SK-N-SH treated with all-trans-retinoic acid at 6 μM for 48 hours (cell line): ENCODE measurements around the gene REV3L.

ENCODE experiments used
- ARNTL ChIP-seq: fragments of 450-650 bp; formaldehyde crosslinking; IDR thresholded peaks from 2 replicates; pipeline ENCODE4 v1.5.0; 2020; ENCODE audit warnings: low read depth, mild to moderate bottlenecking, moderate library complexity, borderline replicate concordance
- BACH2 ChIP-seq: fragments of 250-450 bp; sonication (Bioruptor Pico); IDR thresholded peaks from 2 replicates; pipeline ENCODE4 v1.9.0; 2021; ENCODE audit warnings: mild to moderate bottlenecking, borderline replicate concordance
- ISL1 ChIP-seq: fragments of 250-450 bp; sonication (Bioruptor Pico); IDR thresholded peaks from 2 replicates; pipeline ENCODE4 v2.1.2; 2022; ENCODE audit warnings: mild to moderate bottlenecking, moderate library complexity
- OSR1 ChIP-seq: fragments of 250-450 bp; sonication (Bioruptor Pico); IDR thresholded peaks from 2 replicates; pipeline ENCODE4 v1.8.0; 2022; ENCODE audit warnings: moderate library complexity, mild to moderate bottlenecking, inconsistent platforms
- RARB ChIP-seq: fragments of 250-450 bp; sonication (Bioruptor Pico); IDR thresholded peaks from 2 replicates; pipeline ENCODE4 v1.8.0; 2021; ENCODE audit warnings: mild to moderate bottlenecking, moderate library complexity
- SNAI2 ChIP-seq: fragments of 250-450 bp; sonication (Bioruptor Pico); IDR thresholded peaks from 2 replicates; pipeline ENCODE4 v1.5.0; 2020; ENCODE audit warnings: mild to moderate bottlenecking, moderate library complexity
- TCF4 ChIP-seq: fragments of 250-450 bp; sonication (Bioruptor Pico); IDR thresholded peaks from 2 replicates; pipeline ENCODE4 v1.8.0; 2021; ENCODE audit warnings: mild to moderate bottlenecking, moderate library complexity, borderline replicate concordance
- ZFP3 ChIP-seq: fragments of 250-450 bp; sonication (Bioruptor Pico); IDR thresholded peaks from 2 replicates; pipeline ENCODE4 v1.5.0; 2020; ENCODE audit warnings: mild to moderate bottlenecking, moderate library complexity
- ZFP30 ChIP-seq: fragments of 450-650 bp; formaldehyde crosslinking; IDR thresholded peaks from 2 replicates; pipeline ENCODE4 v1.5.0; 2022; ENCODE audit warnings: mild to moderate bottlenecking, moderate library complexity
- ZNF70 ChIP-seq: fragments of 450-650 bp; formaldehyde crosslinking; IDR thresholded peaks from 2 replicates; pipeline ENCODE4 v1.5.0; 2020; ENCODE audit warnings: mild to moderate bottlenecking, moderate library complexity
- TF ChIP-seq, protein P1 (sequence below): fragments of 250-450 bp; sonication (Bioruptor Pico); IDR thresholded peaks from 2 replicates; pipeline ENCODE4 v1.5.1; 2020; ENCODE audit warnings: low read depth, mild to moderate bottlenecking, moderate library complexity
- TF ChIP-seq, protein P2 (sequence below): fragments of 250-450 bp; sonication (Bioruptor Pico); IDR thresholded peaks from 2 replicates; pipeline ENCODE4 v1.8.0; 2020; ENCODE audit warnings: mild to moderate bottlenecking, moderate library complexity, borderline replicate concordance

DNA sequence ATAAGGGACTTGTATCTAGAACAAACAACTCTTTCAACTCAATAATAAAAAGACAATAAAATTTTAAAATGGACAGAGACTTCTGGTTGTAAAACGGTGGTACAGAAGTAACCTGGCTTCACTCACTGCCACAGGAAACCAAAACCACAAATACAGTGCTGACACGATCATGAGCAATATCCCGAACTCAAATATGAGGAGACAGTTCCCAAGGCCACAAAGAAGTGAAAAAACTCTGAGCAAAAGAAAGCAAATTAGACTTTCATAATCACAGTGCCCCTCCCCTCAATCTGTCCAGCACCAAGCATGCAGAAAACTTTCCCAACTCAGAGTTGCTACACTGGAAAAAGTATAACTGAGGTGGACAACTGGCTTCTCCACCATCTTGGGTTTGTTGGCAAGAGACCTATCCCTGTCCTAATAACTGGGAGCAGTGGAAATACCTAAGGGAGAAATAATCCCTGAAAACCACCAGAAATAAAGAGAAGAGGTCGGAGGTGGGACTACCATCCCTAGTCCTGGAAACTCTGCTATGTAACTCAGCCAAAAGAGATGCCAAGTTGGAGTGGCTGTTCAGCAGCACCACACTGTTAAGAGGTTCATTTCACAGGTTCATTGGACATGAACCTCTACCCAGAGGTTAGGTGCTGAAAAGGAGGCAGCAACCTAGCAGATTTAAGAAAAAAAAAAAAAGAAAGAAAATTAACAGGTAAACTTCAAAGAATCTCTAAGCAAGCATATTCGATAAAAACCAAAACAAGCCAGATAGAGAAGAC, 55.5 kb downstream of the REV3L start:
- no peak for TF ChIP-seq BACH2 (CRISPR knock-in tag)
- TF ChIP-seq, protein P1, sequence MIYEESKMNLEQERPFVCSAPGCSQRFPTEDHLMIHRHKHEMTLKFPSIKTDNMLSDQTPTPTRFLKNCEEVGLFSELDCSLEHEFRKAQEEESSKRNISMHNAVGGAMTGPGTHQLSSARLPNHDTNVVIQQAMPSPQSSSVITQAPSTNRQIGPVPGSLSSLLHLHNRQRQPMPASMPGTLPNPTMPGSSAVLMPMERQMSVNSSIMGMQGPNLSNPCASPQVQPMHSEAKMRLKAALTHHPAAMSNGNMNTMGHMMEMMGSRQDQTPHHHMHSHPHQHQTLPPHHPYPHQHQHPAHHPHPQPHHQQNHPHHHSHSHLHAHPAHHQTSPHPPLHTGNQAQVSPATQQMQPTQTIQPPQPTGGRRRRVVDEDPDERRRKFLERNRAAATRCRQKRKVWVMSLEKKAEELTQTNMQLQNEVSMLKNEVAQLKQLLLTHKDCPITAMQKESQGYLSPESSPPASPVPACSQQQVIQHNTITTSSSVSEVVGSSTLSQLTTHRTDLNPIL (CRISPR knock-in tag), result no peak
- TF ChIP-seq, protein P2, sequence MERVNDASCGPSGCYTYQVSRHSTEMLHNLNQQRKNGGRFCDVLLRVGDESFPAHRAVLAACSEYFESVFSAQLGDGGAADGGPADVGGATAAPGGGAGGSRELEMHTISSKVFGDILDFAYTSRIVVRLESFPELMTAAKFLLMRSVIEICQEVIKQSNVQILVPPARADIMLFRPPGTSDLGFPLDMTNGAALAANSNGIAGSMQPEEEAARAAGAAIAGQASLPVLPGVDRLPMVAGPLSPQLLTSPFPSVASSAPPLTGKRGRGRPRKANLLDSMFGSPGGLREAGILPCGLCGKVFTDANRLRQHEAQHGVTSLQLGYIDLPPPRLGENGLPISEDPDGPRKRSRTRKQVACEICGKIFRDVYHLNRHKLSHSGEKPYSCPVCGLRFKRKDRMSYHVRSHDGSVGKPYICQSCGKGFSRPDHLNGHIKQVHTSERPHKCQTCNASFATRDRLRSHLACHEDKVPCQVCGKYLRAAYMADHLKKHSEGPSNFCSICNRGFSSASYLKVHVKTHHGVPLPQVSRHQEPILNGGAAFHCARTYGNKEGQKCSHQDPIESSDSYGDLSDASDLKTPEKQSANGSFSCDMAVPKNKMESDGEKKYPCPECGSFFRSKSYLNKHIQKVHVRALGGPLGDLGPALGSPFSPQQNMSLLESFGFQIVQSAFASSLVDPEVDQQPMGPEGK (CRISPR knock-in tag), result no peak
- TF ChIP-seq OSR1 (CRISPR knock-in tag), result no peak
- TF ChIP-seq TCF4 (CRISPR knock-in tag), result no peak
- TF ChIP-seq ARNTL (CRISPR knock-in tag), result no peak
- TF ChIP-seq ZNF70, result no peak
- no peak for TF ChIP-seq ISL1
- no peak for TF ChIP-seq SNAI2 (CRISPR knock-in tag)
- no peak for TF ChIP-seq RARB
- no peak for TF ChIP-seq ZFP30 (CRISPR knock-in tag)
- no peak for TF ChIP-seq ZFP3 (CRISPR knock-in tag)
